GM12865 (cell line): ENCODE data around the gene LRRC73.

ENCODE experiments used
- DNase-seq: peaks from one replicate; pipeline ENCODE4 v3.0.0; 2010; ENCODE audit warnings: low read depth
- H3K4me3 ChIP-seq: 2 replicates; pipeline ENCODE4 v1.5.1; 2011; ENCODE audit warnings: mild to moderate bottlenecking, low read depth, low read length, control low read depth
- CTCF ChIP-seq: IDR thresholded peaks from 2 replicates; pipeline ENCODE4 v1.5.1; 2011; ENCODE audit warnings: low read length, control low read depth, low read depth, inconsistent platforms; ENCODE audit not compliant: insufficient read depth; ENCODE audit errors: missing control alignments

LRRC73 gene

GRCh38 chr6:43509142-43509983 lies 783 bp downstream of the LRRC73 start:
- TF ChIP-seq CTCF: peak; percentile 0
- H3K4me3 ChIP-seq: peak overlapping the region; percentile 51; the same call in 1 of the 2 replicates
- DNase-seq: no peak

DNA sequence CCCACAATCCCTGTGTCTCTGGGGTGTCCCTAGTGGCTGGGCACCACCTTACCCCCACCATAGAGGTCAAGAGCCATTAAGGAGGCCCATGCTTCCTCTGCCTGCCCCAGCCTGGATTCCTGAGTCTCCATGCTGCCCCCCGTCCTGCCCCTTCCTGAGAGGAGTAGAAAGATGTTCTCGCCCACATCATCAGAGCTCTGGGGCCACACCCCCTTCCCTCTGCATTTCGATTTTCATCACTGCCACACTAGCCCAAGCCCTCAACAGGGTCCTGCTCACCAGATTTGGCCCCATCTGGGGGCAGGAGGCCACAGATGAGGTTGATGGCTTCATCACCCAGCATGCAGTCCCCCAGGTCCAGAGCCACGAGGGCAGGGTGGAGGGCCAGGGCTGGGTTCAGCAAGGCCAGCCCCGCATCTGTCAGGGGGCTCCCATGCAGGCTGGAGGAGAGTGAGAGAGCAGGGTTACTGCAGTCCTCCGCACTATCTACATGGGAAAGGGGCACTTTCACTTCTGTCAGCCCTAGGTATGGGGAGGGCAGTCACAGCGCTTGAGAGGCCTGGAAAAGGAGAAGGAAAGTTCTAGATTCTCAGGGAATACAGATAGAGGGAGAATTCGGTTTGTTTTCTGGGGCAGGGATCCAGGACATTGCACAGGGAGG lies 1.5 kb downstream of the LRRC73 start:
- TF ChIP-seq CTCF: no peak
- H3K4me3 ChIP-seq: no peak overlapping the region
- no peak for DNase-seq

- peak; percentile 97 for TF ChIP-seq CTCF
- peak; percentile 90 for DNase-seq
- H3K4me3 ChIP-seq: no peak overlapping the region
Observed at GRCh38 chr6:43506667-43507471, 3.3 kb downstream of the LRRC73 start.

GRCh38 chr6:43506171-43506570 lies 4.0 kb downstream of the LRRC73 start:
- no peak for DNase-seq
- H3K4me3 ChIP-seq: no peak overlapping the region
- no peak for TF ChIP-seq CTCF

DNA sequence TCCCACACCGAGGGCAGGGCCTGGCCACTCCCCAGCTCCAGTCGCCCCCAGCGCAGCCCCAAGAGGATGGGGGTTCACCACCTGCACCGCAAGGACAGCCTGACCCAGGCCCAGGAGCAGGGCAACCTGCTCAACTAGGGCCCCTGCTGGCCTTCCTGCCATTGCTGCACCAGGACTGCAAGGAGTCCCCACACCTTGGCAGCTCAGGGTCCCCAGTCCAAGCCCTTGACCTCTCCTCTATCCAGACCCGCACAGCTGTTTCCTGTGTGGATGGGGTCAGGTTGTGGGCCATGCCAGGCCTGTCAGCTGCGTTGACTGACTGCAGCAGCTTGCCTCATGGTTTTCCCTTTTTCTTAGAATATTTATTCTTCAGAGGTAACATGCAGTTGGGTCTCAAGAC lies 4.4 kb downstream of the LRRC73 start:
- H3K4me3 ChIP-seq: no peak overlapping the region
- DNase-seq: no peak
- no peak for TF ChIP-seq CTCF

DNA sequence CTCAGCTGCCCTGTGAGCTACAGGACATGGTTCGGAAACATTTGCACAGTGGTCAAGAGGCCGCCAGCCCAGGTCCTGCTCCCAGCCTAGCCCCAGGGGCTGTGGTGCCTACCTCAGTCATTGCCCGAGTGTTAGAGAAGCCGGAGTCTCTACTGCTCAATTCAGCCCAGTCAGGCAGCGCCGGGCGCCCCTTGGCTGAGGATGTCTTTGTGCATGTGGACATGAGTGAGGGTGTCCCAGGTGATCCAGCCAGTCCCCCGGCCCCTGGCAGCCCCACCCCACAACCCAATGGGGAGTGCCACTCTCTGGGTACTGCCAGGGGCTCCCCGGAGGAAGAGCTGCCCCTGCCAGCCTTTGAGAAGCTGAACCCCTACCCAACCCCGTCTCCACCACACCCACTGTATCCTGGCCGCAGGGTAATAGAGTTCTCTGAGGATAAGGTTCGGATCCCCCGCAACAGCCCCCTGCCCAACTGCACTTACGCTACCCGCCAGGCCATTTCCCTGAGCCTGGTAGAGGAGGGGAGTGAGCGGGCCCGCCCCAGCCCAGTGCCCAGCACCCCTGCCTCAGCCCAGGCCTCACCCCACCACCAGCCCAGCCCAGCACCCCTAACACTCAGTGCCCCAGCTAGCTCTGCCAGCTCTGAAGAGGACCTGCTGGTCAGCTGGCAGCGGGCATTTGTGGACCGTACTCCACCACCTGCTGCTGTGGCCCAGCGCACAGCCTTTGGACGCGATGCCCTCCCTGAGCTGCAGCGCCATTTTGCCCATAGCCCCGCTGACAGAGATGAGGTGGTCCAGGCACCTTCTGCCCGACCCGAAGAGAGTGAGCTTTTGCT lies 5.2 kb downstream of the LRRC73 start:
- no peak overlapping the region for H3K4me3 ChIP-seq
- DNase-seq: no peak
- no peak for TF ChIP-seq CTCF
